ENCODE results near the gene MLLT6.
"Not testable (repeated sequence)": the region's sequence is repeated elsewhere in the genome, so short reads cannot be mapped to it uniquely, and the experiment has no call there.

MLLT6 gene

DNA sequence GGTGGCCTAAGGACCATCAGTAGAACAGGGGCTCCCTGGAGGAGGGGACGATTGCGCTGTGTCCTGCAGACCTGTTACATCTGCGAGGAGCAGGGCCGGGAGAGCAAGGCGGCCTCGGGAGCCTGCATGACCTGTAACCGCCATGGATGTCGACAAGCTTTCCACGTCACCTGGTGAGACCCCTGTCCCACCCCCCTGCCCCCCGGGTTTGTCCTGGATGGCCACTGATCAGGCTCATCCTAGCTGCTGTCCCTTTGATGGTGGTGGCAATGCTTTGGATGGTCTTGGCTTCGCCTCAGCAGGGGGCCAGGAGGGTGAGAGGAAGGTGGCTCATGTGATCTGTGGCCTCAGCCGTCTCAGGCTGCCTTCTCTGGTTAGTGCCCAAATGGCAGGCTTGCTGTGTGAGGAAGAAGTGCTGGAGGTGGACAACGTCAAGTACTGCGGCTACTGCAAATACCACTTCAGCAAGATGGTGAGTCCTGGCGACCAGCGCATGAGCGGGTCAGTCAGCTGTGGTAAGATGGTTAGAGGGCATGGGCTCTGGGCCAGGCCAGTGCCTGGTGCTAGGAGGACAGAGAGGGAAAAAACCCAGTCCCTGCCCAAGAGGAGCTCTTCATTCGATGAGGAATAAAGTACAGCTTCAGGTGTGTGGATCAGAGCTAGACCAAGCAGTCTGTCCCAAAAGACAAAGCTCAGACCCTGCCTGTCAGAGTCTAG, 4.2 kb downstream of the MLLT6 start:
- DNase-seq = no peak

DNA sequence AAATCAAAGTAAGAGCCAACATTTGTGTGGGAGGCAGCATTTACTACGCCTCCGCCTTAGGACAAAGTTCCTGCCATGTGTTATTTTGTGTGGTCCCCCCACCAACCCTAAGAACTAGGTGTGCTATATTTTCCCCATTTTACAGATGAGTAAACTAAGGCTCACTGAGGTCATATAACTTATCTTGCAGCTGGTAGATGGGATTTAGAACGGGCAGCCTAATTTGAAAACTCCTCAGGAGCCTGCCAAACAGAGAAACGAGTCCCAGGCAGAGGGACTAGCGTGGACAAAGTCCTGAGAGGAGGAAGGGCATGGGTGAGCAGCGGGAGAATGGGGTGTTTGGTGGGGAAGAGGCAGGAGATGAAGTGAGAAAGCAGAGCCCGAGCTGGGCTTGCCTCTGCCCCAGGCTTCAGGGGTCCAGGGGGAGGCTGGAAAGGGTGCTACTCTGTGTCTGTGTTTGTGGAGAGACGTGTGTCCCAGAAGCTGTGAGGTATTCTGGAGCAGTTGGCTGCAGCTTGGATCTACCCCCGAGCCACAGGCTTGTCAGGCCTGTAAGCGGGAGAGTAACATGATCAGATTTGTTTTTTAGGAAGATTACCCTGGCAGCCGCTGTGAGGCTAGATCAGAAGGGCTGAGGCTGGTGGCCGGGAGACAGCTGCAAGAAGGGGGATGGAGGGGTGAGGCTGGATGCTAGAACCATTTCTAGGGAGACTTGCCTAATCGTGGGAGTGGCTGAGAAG, 5.0 kb downstream of the MLLT6 start:
- DNase-seq = no peak

DNA sequence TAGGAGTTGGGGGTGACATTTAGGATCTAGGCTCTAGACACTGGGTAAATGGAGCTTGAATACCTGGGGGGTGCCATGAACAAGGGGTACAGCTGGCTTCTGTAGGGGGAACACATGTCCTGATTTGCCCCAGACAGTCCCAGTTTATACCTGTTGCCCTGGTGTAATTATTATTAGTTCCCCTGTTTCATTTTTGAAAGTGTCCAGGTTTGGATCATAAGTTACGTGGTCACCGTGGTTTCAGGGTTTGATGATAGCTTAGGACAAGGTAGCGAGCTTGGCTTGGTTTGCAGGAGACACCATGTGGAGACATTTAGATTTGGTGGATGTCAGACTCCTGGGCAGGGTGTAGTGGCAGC, 5.5 kb downstream of the MLLT6 start:
- no peak for DNase-seq

DNA sequence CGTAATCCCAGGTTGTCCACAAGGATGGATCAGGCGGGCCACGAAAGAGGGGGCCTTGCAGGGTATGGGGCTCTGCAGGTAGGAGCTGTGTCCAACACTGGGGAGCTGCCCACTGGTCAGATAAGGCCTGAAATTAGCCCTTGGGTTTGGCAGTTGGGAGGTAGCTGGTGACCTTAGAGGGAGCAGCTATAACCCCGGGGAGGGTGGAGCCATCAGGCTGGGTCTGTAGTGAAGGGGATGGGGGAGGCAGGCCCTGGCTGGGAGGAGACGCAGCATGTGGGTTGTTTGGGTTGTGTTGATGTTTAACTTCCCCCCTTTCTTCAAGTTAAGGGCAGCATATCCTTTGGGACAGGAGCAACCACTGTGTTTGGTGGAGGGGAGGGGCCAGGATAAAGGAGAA, 5.9 kb downstream of the MLLT6 start:
- no peak for DNase-seq

DNA sequence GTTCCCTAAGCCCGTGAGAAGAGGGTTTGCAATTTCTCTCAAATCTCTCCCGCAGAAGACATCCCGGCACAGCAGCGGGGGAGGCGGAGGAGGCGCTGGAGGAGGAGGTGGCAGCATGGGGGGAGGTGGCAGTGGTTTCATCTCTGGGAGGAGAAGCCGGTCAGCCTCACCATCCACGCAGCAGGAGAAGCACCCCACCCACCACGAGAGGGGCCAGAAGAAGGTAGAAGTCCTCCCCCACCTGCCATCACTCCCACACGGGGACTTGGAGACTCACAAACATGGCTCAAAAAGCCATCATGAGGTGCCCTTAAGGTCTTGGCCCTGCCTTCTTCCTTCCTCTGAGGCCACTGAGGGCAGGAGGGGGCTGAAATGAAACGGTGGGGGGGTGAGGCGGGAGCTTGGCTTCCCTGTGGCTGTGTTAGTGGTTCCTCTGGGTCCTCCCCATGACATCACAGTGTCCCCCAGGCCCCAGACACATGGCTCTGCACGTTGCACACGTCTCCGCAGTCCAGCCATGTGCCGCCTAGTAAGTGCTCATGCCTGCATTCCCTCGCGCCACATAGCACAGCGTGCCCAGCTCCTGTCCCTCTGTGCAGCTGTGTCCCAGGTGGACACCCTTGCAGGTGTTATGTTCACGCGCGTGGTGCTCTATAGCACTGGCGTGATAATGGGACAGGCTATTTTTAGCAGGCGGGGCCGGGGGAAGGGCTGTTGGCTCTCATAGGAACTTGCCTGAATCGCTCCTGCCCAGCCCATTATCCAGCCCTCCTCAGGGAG, 6.9 kb downstream of the MLLT6 start:
- no peak for DNase-seq

DNA sequence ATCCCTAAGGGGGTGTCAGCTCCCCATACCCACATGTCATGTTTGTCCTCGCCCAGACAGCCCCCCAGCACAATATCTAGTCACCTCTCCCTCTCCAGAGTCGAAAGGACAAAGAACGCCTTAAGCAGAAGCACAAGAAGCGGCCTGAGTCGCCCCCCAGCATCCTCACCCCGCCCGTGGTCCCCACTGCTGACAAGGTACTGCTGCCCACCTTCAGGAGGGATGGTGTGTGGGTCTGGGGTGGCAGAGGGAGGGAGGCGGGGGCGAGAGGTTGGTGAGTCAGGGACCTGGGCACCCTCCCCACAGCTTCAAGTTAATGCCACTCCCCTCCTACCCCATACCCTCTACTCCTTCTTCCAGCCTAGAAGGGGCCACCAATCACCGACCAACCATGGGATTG, 7.5 kb downstream of the MLLT6 start:
- no peak for DNase-seq

DNA sequence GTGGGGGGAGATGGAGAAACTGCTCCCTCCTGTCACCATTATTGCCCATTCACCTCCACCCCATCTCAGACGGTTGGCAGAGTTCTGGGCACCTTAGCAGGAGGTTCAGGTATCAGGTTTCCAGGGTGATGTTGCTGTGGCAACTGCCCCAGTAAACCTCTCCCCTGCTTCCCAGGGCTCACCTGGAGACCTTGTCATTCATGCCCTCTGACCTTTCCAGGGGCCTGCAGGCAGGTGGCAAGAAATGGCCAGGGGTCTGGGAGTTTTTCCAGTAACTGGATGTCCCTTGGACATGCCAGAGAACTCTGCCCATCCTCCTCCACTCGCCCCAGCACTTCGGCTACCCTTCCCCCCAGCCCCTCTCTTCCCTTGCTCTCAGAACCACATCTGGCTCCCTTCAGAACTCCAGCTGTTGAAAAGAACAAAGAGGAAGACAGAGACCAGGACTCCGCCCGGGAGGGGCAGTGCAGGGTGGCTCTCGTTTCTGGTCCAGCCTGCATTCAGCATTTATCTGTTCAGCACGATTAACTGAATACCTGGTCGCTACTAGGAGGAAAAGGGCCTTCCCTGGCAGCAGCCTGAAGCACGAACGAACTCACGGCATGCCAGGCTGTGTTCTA, 8.5 kb downstream of the MLLT6 start:
- DNase-seq = no peak

DNA sequence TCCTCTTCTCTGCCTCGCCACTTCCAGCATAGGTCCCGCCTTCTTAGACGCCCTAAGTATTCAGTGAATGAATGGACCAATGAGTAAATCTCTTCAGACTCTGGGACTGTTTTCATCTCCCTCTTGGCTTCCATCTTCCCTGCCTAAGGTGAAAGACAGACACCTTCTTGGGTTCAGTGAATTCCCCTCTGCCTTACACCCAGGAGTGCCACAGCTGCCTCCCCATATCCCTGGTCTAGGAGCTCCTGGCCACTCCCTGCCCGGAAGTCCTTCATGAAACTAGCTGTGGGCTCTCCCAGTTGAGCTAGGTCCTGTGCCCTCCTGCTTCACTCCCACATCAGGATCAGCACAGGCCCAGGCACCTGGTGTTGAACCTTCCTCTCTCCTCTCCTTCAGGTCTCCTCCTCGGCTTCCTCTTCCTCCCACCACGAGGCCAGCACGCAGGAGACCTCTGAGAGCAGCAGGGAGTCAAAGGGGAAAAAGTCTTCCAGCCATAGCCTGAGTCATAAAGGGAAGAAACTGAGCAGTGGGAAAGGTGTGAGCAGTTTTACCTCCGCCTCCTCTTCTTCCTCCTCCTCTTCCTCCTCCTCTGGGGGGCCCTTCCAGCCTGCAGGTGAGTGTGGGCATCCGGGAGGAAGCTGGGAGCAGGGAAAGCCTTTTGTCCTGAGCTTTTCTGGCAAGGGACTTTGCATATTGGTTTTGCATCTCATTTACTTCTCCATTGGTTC, 10.3 kb downstream of the MLLT6 start:
- no peak for DNase-seq

DNA sequence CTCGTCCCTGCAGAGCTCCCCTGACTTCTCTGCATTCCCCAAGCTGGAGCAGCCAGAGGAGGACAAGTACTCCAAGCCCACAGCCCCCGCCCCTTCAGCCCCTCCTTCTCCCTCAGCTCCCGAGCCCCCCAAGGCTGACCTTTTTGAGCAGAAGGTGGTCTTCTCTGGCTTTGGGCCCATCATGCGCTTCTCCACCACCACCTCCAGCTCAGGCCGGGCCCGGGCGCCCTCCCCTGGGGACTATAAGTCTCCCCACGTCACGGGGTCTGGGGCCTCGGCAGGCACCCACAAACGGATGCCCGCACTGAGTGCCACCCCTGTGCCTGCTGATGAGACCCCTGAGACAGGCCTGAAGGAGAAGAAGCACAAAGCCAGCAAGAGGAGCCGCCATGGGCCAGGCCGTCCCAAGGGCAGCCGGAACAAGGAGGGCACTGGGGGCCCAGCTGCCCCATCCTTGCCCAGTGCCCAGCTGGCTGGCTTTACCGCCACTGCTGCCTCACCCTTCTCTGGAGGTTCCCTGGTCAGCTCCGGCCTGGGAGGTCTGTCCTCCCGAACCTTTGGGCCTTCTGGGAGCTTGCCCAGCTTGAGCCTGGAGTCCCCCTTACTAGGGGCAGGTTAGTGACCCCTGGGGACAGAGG, 11.4 kb downstream of the MLLT6 start:
- no peak for DNase-seq

DNA sequence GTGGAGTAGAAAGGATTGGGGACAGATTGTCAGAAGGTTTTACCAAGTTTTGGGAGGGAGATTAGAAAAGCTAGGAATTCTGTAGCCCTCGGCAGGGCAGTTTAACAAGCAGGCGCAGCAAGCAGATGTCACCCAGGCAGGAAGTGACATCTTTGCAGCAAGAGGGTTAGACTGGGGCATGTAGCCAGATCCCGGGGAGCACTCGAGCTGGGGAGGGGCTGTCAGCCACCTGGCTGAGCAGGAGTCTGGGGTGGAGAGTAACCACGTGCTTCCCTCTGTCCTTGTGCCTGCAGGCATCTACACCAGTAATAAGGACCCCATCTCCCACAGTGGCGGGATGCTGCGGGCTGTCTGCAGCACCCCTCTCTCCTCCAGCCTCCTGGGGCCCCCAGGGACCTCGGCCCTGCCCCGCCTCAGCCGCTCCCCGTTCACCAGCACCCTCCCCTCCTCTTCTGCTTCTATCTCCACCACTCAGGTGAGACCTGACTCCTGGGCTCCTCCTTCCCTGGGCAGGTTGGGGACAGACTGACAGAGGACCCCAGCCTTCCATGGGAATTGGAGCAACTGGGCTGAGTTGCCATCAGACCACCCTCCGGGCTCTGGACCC, 12.2 kb downstream of the MLLT6 start:
- DNase-seq = no peak

DNA sequence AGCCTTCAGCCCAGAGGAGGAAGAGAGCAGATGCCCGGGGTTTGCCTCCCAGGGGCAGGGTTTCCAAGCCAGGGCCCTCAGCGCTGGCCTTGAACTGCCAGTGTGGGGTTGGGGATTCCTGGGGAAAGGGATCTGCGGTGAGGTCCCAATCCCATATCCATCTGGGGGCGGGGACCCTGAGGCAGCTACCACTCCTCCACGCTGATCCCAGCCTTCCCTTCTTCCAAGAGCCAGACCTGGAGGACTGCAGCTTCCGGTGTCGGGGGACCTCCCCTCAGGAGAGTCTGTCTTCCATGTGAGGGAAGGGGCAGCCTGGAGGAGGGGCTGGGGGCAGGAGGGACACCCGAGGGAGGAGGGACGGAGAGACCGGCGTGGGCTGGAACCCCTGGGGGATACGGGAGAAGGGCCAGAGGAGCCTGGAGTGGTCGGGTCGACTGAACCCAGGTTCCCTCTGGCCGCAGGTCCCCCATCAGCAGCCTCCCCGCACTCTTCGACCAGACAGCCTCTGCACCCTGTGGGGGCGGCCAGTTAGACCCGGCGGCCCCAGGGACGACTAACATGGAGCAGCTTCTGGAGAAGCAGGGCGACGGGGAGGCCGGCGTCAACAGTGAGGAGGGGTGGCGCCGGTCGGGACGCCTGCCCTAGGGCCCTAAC, 14.3 kb downstream of the MLLT6 start:
- DNase-seq = no peak

DNA sequence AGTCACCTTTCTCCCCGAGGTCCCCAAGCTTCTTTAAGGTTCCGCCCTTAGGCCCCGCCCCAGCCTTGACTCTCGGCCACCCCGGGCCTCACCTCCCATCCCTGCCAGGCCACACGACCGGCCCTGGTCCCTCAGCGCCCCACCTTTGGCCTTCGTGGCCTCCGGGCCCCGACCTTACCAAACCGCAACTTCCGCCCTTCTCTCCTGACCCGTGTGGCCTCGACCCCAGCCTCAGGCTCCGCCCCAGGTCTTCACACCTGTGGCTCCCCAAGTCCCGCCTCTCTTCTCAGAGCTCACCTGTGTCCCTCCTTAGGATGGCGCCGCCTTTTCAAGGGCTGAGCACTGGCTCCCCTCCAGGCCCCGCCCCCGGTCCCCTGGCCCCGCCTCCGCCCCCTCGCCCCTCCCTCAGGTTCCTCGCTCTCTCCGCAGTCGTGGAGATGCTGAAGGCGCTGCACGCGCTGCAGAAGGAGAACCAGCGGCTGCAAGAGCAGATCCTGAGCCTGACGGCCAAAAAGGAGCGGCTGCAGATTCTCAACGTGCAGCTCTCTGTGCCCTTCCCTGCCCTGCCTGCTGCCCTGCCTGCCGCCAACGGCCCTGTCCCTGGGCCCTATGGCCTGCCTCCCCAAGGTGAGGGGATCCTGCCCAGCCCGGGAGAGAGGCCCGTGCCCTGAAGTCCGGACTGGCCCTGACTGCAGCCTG, 15.0 kb downstream of the MLLT6 start:
- DNase-seq = no peak

DNA sequence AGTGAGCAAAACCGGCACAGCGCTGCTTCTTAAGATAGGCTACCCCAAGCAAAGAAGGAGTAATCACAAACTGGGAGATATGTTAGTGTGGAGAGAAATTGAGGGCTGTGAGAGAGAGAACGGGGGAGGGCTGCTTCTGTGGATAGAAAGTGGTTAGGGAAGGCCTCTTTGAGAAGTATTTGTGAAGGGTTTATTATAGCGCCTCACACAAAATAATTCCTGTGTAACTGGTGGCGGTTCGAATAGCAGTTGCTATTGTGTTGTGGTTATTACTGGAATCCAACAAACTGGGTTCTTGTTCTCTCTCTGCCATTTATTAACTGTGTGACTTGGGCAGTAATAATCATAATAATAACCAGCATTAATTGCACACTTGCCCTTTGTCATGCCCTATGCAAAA, 15.9 kb downstream of the MLLT6 start:
- DNase-seq = no peak

DNA sequence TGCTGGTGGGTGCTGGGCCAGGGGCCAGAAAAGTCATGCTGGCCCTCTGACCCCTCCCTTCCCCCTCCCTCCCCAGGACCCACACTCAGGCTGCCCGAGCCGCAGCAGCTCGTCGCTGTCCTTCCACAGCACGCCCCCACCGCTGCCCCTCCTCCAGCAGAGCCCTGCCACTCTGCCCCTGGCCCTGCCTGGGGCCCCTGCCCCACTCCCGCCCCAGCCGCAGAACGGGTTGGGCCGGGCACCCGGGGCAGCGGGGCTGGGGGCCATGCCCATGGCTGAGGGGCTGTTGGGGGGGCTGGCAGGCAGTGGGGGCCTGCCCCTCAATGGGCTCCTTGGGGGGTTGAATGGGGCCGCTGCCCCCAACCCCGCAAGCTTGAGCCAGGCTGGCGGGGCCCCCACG, 16.7 kb downstream of the MLLT6 start:
- no peak for DNase-seq

DNA sequence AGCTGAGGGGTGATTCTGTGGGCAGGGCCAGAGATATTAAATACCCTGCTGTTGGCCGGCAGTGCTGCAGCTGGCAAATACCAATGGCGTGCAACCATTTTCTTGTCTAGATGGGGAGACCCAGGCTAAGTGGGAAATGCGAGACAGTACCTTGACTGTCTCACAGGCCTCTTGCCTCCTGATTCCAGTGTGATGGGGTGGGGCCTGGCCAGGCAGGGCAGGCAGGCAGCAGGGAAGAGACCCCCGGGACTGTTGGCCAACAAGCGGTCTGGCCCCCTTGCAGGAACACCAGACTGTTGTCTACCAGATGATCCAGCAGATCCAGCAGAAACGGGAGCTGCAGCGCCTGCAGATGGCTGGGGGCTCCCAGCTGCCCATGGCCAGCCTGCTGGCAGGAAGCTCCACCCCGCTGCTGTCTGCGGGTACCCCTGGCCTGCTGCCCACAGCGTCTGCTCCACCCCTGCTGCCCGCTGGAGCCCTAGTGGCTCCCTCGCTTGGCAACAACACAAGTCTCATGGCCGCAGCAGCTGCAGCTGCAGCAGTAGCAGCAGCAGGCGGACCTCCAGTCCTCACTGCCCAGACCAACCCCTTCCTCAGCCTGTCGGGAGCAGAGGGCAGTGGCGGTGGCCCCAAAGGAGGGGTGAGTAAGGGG, 19.4 kb downstream of the MLLT6 start:
- no peak for DNase-seq

DNA sequence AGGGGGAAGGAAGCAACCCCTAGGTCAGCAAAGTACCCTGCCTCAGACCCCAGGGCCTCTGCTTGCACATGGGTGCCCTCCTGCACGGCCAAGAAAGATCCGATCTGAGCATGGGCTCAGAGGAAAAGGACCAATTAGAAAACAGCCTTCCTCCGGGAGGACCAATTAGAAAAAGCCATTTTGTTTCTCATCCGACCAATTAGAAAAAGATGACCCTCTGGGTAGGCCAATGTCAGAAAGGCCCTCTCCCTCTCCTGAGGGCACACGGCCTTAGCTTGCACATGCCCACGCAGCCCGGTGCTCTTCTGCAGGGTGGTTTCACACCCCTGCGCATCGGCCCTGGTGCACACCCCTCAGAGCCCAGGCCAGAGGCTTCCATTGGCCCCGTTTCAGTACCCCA, 20.0 kb downstream of the MLLT6 start:
- DNase-seq = no peak

DNA sequence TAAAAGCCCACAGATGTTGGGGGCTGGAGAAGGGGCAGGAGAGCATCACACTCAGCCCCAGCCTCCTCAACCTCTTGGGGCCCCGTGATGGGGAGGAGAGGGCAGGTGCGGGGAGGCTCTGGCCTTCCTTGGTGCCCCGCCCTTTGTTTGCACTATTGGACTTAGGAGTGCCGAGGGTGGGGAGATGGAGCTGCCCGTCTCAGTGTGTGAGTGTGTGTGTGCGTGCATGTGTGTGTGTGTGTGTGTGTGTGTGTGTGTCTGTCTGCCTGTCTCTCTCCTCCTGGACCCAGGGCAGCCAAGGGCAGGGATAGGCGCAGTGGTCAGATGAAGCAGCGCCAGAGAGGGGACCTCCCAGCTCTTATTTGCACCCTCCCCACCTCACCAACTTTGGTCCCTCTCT, 21.1 kb downstream of the MLLT6 start:
- not testable (repeated sequence) for DNase-seq

DNA sequence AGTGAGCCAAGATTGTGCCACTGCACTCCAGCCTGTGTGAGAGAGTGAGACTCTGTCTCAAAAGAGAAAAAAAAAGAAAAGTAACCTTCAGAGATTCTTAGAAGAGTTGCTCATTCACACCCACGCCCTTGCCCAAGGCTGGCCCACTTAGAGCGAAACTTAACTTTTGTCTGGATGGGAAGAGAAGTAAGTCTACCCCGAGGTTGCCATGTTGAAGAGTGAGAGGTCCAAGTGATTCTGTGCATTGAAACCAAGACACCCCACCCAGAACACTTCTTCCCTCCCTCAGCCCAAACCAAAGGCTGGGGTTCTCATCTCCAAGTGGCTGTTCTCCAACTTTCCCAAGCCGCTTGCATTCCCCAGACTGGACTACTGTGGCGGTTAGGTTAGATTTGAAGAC, 22.7 kb downstream of the MLLT6 start:
- DNase-seq = no peak

DNA sequence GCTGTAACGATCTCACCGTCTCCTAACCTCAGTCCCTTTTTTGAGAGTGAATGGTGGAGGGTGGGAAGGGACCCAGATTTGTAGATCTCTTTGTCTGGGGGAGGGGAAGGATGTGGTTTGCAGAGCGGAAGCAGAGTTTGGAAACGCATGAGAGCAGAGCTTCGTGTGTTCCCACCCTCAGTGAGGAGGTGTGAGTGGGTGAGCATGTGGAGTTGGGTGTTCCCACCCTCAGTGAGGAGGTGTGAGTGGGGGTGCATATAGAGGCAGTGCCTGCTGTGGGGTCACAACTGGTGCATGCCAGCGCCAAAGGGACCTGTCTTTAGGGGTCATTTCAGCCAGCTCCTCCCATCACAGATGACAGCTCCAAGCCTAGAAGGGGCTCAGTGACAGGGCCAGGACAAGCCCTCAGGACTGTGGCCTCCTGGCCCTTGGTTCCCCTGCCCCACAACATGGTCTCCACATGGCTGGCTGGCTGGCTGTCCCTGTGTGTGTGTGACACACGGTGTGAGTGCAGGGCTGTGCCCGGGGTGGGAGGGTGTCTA, 23.3 kb downstream of the MLLT6 start:
- DNase-seq = no peak

DNA sequence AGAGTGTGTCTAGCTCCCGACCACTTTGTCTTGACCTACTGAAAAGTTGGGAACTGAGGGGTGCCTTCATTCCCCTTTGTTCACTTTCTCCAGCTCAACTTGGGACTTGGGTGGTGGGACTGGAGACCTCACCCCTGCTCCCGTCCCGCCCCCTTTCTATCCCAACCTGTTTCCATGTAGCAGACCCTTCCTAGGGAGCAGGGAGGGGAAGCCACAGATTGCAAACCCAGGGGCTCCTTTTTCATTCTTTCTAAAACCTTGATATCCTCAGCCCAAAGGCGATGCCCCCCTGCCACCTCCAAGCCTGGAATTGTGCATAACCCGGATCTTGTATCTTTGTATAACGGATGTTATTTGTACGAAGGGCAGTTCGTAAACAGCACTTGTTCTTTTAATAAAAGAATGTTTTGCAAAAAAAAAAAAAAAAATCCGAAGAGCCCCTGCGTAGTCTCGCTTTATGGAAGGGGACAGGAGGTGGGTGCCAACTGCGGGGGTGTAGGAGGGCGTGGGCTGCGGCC, 24.4 kb downstream of the MLLT6 start:
- no peak for DNase-seq

Data from NCI-H146 (cell line).